Thoracic aorta (tissue), 2 donors: ENCODE results near the gene ABCB11. TPM values are rescaled to one million over a fixed set of nuclear protein-coding genes. Genes with fewer than 3 reads are reported as not detected.

Source experiments
- ATAC-seq: fragments of 150-250 bp; one replicate; pipeline ENCODE4 v1.8.0; 2017; ENCODE audit warnings: low read depth; ENCODE audit not compliant: insufficient number of reproducible peaks, low FRiP score
- DNase-seq: peaks from one replicate; pipeline ENCODE4 v3.0.0-alpha.2; 2020; ENCODE audit warnings: low spot score
- H3K27ac ChIP-seq, 2 donors: fragments of 200-600 bp; sonication (generic); 1 replicate in 1 of 2; 2 replicates in 1 of 2; pipeline ENCODE4 v1.5.1; 2016; ENCODE audit warnings: mild to moderate bottlenecking in 2 of 2, moderate library complexity in 2 of 2
- H3K27me3 ChIP-seq: fragments of 200-600 bp; sonication (generic); replicated peaks from 2 replicates; pipeline ENCODE4 v1.6.0; 2016; ENCODE audit warnings: mild to moderate bottlenecking; ENCODE audit not compliant: insufficient read depth
- H3K36me3 ChIP-seq: fragments of 200-600 bp; sonication (generic); one replicate; pipeline ENCODE4 v1.5.1; 2016
- H3K4me1 ChIP-seq, 2 donors: fragments of 200-600 bp; sonication (generic); 1 replicate in 1 of 2; 2 replicates in 1 of 2; pipeline versions ENCODE4 v1.5.1 to v1.6.0; 2016; ENCODE audit warnings: low read depth in 2 of 2, mild to moderate bottlenecking in 1 of 2; ENCODE audit not compliant: control insufficient read depth in 1 of 2
- H3K4me3 ChIP-seq: fragments of 200-600 bp; sonication (generic); 2 replicates; pipeline ENCODE4 v1.5.1; 2016; ENCODE audit warnings: mild to moderate bottlenecking
- H3K9me3 ChIP-seq: fragments of 200-600 bp; sonication (generic); 2 replicates; pipeline ENCODE4 v1.5.1; 2016
- CTCF ChIP-seq: fragments of 200-600 bp; sonication (generic); IDR thresholded peaks from one replicate; pipeline ENCODE4 v1.5.1; 2019; ENCODE audit warnings: antibody characterized with exemption
- total RNA-seq, 2 donors: library from RNA; depleted of rRNA; stranded (reverse); fragments of >200 nt; gene quantifications; one replicate each; pipeline versions ENCODE4 v1.1.0 to v1.2.3, GENCODE V29; 2016

Gene ABCB11
- total RNA-seq, 2 donors from 2014 or later: not detected

- Histone ChIP-seq H3K4me1 (no peaks in the 10 kb centered on the region), H3K27me3 (no peaks in the 10 kb centered on the region), H3K4me3 (no peak overlapping the region), H3K9me3 (no peaks in the 10 kb centered on the region), H3K36me3 (no peaks in the 10 kb centered on the region), H3K27ac (no peak overlapping the region)
- ATAC-seq (no peak), DNase-seq (no peak)
- no peak for TF ChIP-seq CTCF
These were observed 8.6 kb upstream of the ABCB11 start for GRCh38 chr2:169039702-169040101.

GRCh38 chr2:169038338-169038757 is 7.2 kb upstream of the ABCB11 start:
- Histone ChIP-seq H3K27ac (no peak overlapping the region), H3K27me3 (no peaks in the 10 kb centered on the region), H3K4me3 (no peak overlapping the region), H3K9me3 (no peaks in the 10 kb centered on the region), H3K36me3 (no peaks in the 10 kb centered on the region), H3K4me1 (no peaks in the 10 kb centered on the region)
- no peak for DNase-seq
- no peak for ATAC-seq
- no peak for TF ChIP-seq CTCF

GRCh38 chr2:169036736-169037440 is 5.8 kb upstream of the ABCB11 start:
- Histone ChIP-seq H3K27ac (no peak overlapping the region), H3K4me1 (no peaks in the 10 kb centered on the region), H3K9me3 (no peaks in the 10 kb centered on the region), H3K4me3 (no peak overlapping the region), H3K27me3 (no peaks in the 10 kb centered on the region), H3K36me3 (no peaks in the 10 kb centered on the region)
- no peak for DNase-seq
- ATAC-seq: no peak
- no peak for TF ChIP-seq CTCF

GRCh38 chr2:169035887-169036286 is 4.8 kb upstream of the ABCB11 start:
- DNase-seq (no peak), ATAC-seq (no peak)
- no peak for TF ChIP-seq CTCF
- no peaks in the 10 kb centered on the region for H3K9me3 ChIP-seq
- H3K27me3 ChIP-seq: no peaks in the 10 kb centered on the region
- no peaks in the 10 kb centered on the region for H3K36me3 ChIP-seq
- no peaks in the 10 kb centered on the region for H3K4me1 ChIP-seq
- H3K27ac ChIP-seq: no peak overlapping the region
- no peak overlapping the region for H3K4me3 ChIP-seq

GRCh38 chr2:169034984-169035544 is 3.9 kb upstream of the ABCB11 start:
- DNase-seq: no peak
- no peak for TF ChIP-seq CTCF
- Histone ChIP-seq H3K36me3 (no peaks in the 10 kb centered on the region), H3K9me3 (no peaks in the 10 kb centered on the region), H3K27me3 (no peaks in the 10 kb centered on the region), H3K27ac (no peak overlapping the region), H3K4me3 (no peak overlapping the region), H3K4me1 (no peaks in the 10 kb centered on the region)
- no peak for ATAC-seq
